Spleen (tissue), 11 donors: ENCODE results near the gene CAMTA1. TPM values are rescaled to one million over a fixed set of nuclear protein-coding genes. Genes with fewer than 3 reads are reported as not detected.

Source experiments
- DNase-seq: peaks from one replicate; pipeline ENCODE4 v3.0.0-alpha.2; 2020
- H3K27ac ChIP-seq, 8 donors: fragments of 200-600 bp; sonication (generic) in 7 of 8; 1 replicate in 4 of 8; 2 replicates in 4 of 8; pipeline versions ENCODE4 v1.5.0 to v1.8.0; 2016 to 2021; ENCODE audit warnings: inconsistent platforms in 4 of 8, mild to moderate bottlenecking in 4 of 8, moderate library complexity in 1 of 8
- H3K27me3 ChIP-seq, 7 donors: fragments of 200-600 bp; sonication (generic) in 6 of 7; replicated peaks in 1 of 7; 1 replicate in 4 of 7; 2 replicates in 3 of 7; pipeline versions ENCODE4 v1.5.0 to v1.8.0; 2016 to 2021; ENCODE audit warnings: inconsistent platforms in 3 of 7, mild to moderate bottlenecking in 1 of 7
- H3K36me3 ChIP-seq, 6 donors: fragments of 200-600 bp; sonication (generic) in 5 of 6; 1 replicate in 4 of 6; 2 replicates in 2 of 6; pipeline versions ENCODE4 v1.5.0 to v1.8.0; 2016 to 2021; ENCODE audit warnings: inconsistent platforms in 2 of 6
- H3K4me1 ChIP-seq, 6 donors: fragments of 200-600 bp; sonication (generic) in 5 of 6; 1 replicate in 3 of 6; 2 replicates in 3 of 6; pipeline versions ENCODE4 v1.5.0 to v1.8.0; 2016 to 2021; ENCODE audit warnings: inconsistent platforms in 3 of 6
- H3K4me3 ChIP-seq, 8 donors: fragments of 200-600 bp; sonication (generic) in 7 of 8; 1 replicate in 4 of 8; 2 replicates in 4 of 8; pipeline versions ENCODE4 v1.5.0 to v1.8.0; 2016 to 2021; ENCODE audit warnings: inconsistent platforms in 4 of 8, mild to moderate bottlenecking in 4 of 8, moderate library complexity in 2 of 8
- H3K9me3 ChIP-seq, 8 donors: fragments of 200-600 bp; sonication (generic) in 7 of 8; 1 replicate in 4 of 8; 2 replicates in 4 of 8; pipeline versions ENCODE4 v1.5.0 to v1.8.0; 2016 to 2021; ENCODE audit warnings: inconsistent platforms in 4 of 8
- POLR2A ChIP-seq, 3 donors: fragments of 450-650 bp; IDR thresholded peaks; one replicate each; pipeline ENCODE4 v1.5.1; 2017; ENCODE audit warnings: antibody characterized with exemption in 3 of 3, mild to moderate bottlenecking in 1 of 3
- POLR2AphosphoS5 ChIP-seq, 3 donors: sonication (generic); formaldehyde crosslinking; IDR thresholded peaks; one replicate each; pipeline ENCODE4 v1.5.1; 2017; ENCODE audit warnings: antibody characterized with exemption in 3 of 3
- WGBS, 5 donors: extraction: QIAGEN DNeasy Blood & Tissue Kit in 3 of 5; methylation state at CpG; one replicate each; pipeline versions ENCODE4 v1.1.5 to v1.1.7; 2013 to 2018; 5-methylcytosine and 5-hydroxymethylcytosine counted together
- intact Hi-C: fragments of 100-400 bp; cut with DNase I; formaldehyde crosslinking; loops from one replicate; pipeline ENCODE4 v1.15.0; 2023; ENCODE audit warnings: low total_unique reads
- polyA plus RNA-seq, 3 donors: library from polyadenylated mRNA; stranded (reverse); fragments of 200-250 nt; gene quantifications; one replicate each; pipeline ENCODE4 v1.2.1, GENCODE V29; 2013
- total RNA-seq, 7 donors: library from RNA; depleted of rRNA in 3 of 7; stranded (reverse); fragments of >200 nt in 3 of 7; fragmentation: NEBNext Ultra II Directional in 4 of 7; extraction: Animal tissue kit (Norgen Biotek cat#: 25700) in 4 of 7; gene quantifications; one replicate each; pipeline versions ENCODE4 v1.1.0 to v1.2.1, GENCODE V29; 2016 to 2021
- TF ChIP-seq, protein P1 (sequence below), 11 experiments: fragments of 200-600 bp in 7 of 11; fragments of 450-650 bp in 4 of 11; sonication (generic) in 4 of 11; IDR thresholded peaks in 8 of 11; conservative IDR thresholded peaks in 3 of 11; 1 replicate in 7 of 11; 2 replicates in 4 of 11; pipeline versions ENCODE4 v1.4.0 to v1.8.0; 2016 to 2021; ENCODE audit warnings: antibody characterized with exemption in 11 of 11, inconsistent platforms in 4 of 11, mild to moderate bottlenecking in 1 of 11
- donor health status: healthy with polysubstance abuse.
- donor health status: DM: no; HTN: no; CAD: no; lungs with moderate emphysema.
- donor health status: DM: no; HTN: no; CAD: no.
- donor health status: Bipolar disorder and iron deficiency.
- donor health status: healthy.
- donor health status: DM: no; HTN: no; CAD: no.
- donor health status: DM: yes; HTN: yes; CAD: no.

Gene CAMTA1
- total and polyA plus RNA-seq, 10 donors, result 53.0 to 106 (median 77.3) TPM

DNA sequence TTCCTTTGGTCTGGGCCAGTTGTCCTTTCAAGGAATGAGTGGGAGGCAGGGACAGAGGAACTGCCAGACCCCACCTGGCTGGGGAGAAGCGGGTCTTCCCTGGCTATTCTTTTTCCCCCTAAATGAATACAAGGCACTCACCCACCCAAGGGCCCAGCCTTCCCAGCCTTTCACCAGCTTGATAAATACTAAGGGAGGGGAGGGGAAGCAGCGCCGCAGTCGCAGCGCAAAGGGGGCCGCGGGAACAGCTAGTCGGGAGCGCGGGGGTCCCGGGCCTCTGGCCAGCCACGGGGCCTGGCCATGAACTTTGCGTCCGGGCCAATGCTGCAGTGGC, 894.6 kb downstream of the CAMTA1 start:
- no peak for DNase-seq
- Histone ChIP-seq H3K36me3 (no peaks in the 10 kb centered on the region), H3K4me3 (peak overlapping the region; percentile 61 to 81 (median 69)), H3K9me3 (no peaks in the 10 kb centered on the region), H3K27me3 (peaks cover 0 to 35% (median 7%) of the 10 kb centered on the region in 7 donors), H3K4me1 (peaks cover 5 to 30% (median 22%) of the 10 kb centered on the region in 6 donors), H3K27ac (peak overlapping the region; percentile 47 to 87 (median 73))
- 4 to 9% (median 7%) methylated on average over 10 to 14 of the region's 14 CpGs for WGBS, 5 donors
- intact Hi-C loops, result no loop called here
- TF ChIP-seq POLR2AphosphoS5 (IDR thresholded peaks at IDR 0.05) (no peak), POLR2A (IDR thresholded peaks at IDR 0.05) (no peak)
- TF ChIP-seq, protein P1, sequence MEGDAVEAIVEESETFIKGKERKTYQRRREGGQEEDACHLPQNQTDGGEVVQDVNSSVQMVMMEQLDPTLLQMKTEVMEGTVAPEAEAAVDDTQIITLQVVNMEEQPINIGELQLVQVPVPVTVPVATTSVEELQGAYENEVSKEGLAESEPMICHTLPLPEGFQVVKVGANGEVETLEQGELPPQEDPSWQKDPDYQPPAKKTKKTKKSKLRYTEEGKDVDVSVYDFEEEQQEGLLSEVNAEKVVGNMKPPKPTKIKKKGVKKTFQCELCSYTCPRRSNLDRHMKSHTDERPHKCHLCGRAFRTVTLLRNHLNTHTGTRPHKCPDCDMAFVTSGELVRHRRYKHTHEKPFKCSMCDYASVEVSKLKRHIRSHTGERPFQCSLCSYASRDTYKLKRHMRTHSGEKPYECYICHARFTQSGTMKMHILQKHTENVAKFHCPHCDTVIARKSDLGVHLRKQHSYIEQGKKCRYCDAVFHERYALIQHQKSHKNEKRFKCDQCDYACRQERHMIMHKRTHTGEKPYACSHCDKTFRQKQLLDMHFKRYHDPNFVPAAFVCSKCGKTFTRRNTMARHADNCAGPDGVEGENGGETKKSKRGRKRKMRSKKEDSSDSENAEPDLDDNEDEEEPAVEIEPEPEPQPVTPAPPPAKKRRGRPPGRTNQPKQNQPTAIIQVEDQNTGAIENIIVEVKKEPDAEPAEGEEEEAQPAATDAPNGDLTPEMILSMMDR (IDR thresholded peaks at IDR 0.05 in 8 of 11, conservative IDR thresholded peaks at IDR 0.05 in 3 of 11), result no peak

DNA sequence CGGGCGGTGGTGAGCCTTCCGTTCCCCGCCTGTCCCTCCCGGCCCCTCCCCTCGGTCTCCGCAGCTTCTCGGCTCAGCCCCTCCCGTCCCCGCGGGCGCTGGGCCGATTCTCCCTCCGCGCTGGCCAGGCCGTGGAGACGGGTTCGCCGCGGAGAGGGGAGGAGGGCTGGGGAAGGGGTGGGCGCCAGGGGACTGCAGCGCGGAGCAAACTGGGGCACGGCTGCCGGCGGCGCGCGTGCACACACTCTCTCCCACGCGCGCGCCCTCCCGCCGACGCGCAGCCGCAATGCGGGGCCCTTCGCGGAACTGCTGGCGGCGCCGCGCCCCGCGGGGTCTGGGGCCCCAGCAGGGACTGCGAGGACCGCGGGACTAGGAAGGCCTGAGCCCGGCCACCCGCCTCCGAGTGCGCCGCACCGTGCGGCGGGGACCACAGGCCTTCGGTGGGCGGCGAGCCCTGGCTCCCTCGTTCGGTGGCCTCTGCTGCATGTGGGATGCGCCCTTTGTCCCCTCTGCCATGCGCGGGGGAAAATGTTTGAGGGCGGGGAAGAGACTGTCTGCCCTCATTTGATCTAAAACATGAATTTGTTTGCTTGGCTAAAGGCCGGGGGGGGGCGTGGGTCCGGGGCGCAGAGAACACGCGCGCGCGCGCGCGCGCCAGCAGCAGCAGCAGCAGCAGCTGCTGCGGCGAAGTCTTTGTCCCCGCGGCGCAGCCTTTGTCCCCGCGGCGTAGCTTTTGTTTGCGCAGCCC, 895.1 kb downstream of the CAMTA1 start:
- H3K4me3 ChIP-seq, result peak overlapping the region; percentile 61 to 81 (median 69)
- H3K27ac ChIP-seq, result peak overlapping the region; percentile 47 to 87 (median 73)
- peak; percentile 86 for DNase-seq
- WGBS, 5 donors, result 0 to 1% (median 0%) methylated on average over 18 to 89 of the region's 89 CpGs
- H3K27me3 ChIP-seq, result peaks cover 0 to 38% (median 7%) of the 10 kb centered on the region in 7 donors
- intact Hi-C loops, result no loop called here
- no peaks in the 10 kb centered on the region for H3K36me3 ChIP-seq
- peaks cover 5 to 30% (median 22%) of the 10 kb centered on the region in 6 donors for H3K4me1 ChIP-seq
- H3K9me3 ChIP-seq, result no peaks in the 10 kb centered on the region
- TF ChIP-seq, protein P1 (IDR thresholded peaks at IDR 0.05 in 8 of 11, conservative IDR thresholded peaks at IDR 0.05 in 3 of 11), result no peak
- TF ChIP-seq POLR2AphosphoS5 (IDR thresholded peaks at IDR 0.05) (peak; percentile 33 to 73 (median 71)), POLR2A (IDR thresholded peaks at IDR 0.05) (peak in 1 of 3 donors; percentile 8)

DNA sequence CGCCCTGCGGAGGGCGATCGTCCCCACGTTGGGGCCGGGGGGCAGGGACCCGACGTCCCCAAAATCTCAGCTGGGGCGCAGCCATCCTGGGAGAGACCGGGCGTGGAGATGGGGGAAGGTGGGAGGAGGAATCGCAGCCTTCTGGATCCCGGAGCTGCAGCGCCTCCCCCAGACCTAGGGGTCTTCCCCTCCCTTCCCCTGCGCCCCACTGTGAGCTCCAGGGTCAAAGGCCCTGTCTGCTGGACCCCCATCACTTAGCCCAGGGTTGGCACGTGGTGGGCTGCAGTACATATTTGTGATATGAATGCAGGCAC, 895.7 kb downstream of the CAMTA1 start:
- TF ChIP-seq POLR2A (IDR thresholded peaks at IDR 0.05), result no peak
- TF ChIP-seq, protein P1 (IDR thresholded peaks at IDR 0.05 in 8 of 11, conservative IDR thresholded peaks at IDR 0.05 in 3 of 11), result no peak
- no peak for TF ChIP-seq POLR2AphosphoS5 (IDR thresholded peaks at IDR 0.05)
- H3K27me3 ChIP-seq, result peaks cover 0 to 41% (median 7%) of the 10 kb centered on the region in 7 donors
- peak overlapping the region; percentile 61 to 81 (median 69) for H3K4me3 ChIP-seq
- WGBS, 5 donors, result 0 to 4% (median 2%) methylated on average over 8 to 16 of the region's 16 CpGs; no CpG with 5 or more reads in 1 of the 5 donors
- no peaks in the 10 kb centered on the region for H3K36me3 ChIP-seq
- no peaks in the 10 kb centered on the region for H3K9me3 ChIP-seq
- H3K4me1 ChIP-seq, result peaks cover 5 to 30% (median 22%) of the 10 kb centered on the region in 6 donors
- peak overlapping the region in 5 of 8 donors; percentile 47 to 87 (median 80) for H3K27ac ChIP-seq
- DNase-seq, result no peak
- intact Hi-C loops, result no loop called here

- Histone ChIP-seq H3K4me3 (peak overlapping the region in 2 of 8 donors; percentile 65 to 75), H3K4me1 (peaks cover 5 to 30% (median 22%) of the 10 kb centered on the region in 6 donors), H3K27me3 (peaks cover 0 to 41% (median 7%) of the 10 kb centered on the region in 7 donors), H3K27ac (no peak overlapping the region), H3K36me3 (no peaks in the 10 kb centered on the region), H3K9me3 (no peaks in the 10 kb centered on the region)
- DNase-seq, result no peak
- WGBS, 5 donors, result 88 to 98% (median 92%) methylated on average over 5 to 6 of the region's 6 CpGs
- TF ChIP-seq, protein P1 (IDR thresholded peaks at IDR 0.05 in 8 of 11, conservative IDR thresholded peaks at IDR 0.05 in 3 of 11), result no peak
- TF ChIP-seq POLR2AphosphoS5 (IDR thresholded peaks at IDR 0.05) (no peak), POLR2A (IDR thresholded peaks at IDR 0.05) (no peak)
- intact Hi-C loops, result no loop called here
Observed at GRCh38 chr1:7681401-7681800, 896.1 kb downstream of the CAMTA1 start.
